RWPE1 (cell line): ENCODE data around the gene AKAP9.
A peak's percentile ranks its signal among the peaks of the same experiment; 100 is the strongest.

ENCODE experiments used
- CTCF ChIA-PET: fragments of 350-600 bp; sonication (Branson Sonifier 250); formaldehyde crosslinking; extraction: SDS; loops from one replicate; lab custom pipeline; 2021; lab: Yijun Ruan, JAX
- POLR2A ChIA-PET: fragments of 400-600 bp; formaldehyde crosslinking; extraction: SDS; loops from one replicate; lab custom pipeline; 2020; ENCODE audit warnings: antibody characterized with exemption; ENCODE audit not compliant: low non-redundant PET; lab: Yijun Ruan, JAX
- DNase-seq: peaks from one replicate; pipeline ENCODE4 v3.0.0; 2012; ENCODE audit warnings: low spot score
- H3K27ac ChIP-seq: fragments of 450-650 bp; 2 replicates; pipeline ENCODE4 v1.5.1; 2017
- TF ChIP-seq, protein P1 (sequence below): fragments of 450-650 bp; conservative IDR thresholded peaks from 2 replicates; pipeline ENCODE4 v1.5.1; 2017; ENCODE audit warnings: low read depth, mild to moderate bottlenecking

The AKAP9 gene

DNA sequence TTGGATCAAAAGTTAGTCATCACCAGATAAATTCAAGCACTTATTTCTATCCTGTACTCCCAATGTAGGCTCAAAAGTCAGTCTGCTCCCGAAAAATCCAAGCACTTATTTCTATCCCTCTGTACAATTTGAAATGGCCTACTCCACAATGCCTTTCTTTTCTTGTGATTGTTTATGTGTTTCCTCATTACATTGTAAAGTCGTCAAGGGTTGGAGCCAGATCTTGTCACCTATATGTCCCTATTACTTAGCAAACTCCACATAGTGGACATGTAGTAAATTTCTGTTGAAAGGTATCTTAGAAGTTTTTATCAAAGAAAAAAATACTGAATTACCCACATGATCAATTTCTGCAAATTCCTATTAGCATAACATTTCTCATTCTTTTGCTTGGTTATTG, 111.5 kb downstream of the AKAP9 start:
- no peak for DNase-seq
- ChIA-PET CTCF (no interaction called here), POLR2A (no interaction called here)
- TF ChIP-seq, protein P1, sequence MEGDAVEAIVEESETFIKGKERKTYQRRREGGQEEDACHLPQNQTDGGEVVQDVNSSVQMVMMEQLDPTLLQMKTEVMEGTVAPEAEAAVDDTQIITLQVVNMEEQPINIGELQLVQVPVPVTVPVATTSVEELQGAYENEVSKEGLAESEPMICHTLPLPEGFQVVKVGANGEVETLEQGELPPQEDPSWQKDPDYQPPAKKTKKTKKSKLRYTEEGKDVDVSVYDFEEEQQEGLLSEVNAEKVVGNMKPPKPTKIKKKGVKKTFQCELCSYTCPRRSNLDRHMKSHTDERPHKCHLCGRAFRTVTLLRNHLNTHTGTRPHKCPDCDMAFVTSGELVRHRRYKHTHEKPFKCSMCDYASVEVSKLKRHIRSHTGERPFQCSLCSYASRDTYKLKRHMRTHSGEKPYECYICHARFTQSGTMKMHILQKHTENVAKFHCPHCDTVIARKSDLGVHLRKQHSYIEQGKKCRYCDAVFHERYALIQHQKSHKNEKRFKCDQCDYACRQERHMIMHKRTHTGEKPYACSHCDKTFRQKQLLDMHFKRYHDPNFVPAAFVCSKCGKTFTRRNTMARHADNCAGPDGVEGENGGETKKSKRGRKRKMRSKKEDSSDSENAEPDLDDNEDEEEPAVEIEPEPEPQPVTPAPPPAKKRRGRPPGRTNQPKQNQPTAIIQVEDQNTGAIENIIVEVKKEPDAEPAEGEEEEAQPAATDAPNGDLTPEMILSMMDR: no peak
- no peak overlapping the region for H3K27ac ChIP-seq

DNA sequence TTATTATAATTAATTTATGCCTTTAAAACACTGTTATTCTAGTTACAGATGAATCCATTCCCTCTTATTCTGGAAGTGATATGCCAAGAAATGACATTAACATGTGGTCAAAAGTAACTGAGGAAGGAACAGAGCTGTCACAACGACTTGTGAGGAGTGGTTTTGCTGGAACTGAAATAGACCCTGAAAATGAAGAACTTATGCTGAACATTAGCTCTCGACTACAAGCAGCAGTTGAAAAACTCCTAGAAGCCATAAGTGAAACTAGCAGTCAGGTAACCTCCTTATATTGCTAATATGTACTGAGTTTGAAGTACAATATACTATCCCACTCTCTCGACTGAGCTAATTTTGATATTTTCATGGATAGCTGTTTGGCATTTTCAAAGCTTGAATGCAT, 112.0 kb downstream of the AKAP9 start:
- CTCF ChIA-PET: no interaction called here
- H3K27ac ChIP-seq: no peak overlapping the region
- POLR2A ChIA-PET: no interaction called here
- no peak for DNase-seq
- TF ChIP-seq, protein P1: no peak

DNA sequence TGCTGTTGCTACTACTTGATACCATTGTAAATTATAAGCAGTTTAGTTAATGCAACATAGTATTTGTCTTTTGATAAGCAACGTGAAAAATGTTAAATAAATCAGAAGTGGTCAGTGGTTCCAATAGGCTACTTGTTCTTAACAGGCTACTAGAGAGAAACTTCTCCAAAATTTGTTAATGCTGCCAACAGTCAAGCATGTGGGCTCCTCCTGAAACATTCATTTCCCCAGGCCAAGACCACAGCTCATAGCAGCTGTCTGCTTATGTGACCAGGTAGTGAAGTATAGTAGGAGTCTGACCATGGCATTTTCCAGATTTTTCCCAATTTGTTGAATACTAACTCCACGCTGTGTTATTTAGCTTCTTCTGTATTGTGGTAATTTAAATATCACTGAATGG, 112.7 kb downstream of the AKAP9 start:
- no peak for DNase-seq
- TF ChIP-seq, protein P1: no peak
- POLR2A ChIA-PET: no interaction called here
- CTCF ChIA-PET: no interaction called here
- H3K27ac ChIP-seq: no peak overlapping the region

DNA sequence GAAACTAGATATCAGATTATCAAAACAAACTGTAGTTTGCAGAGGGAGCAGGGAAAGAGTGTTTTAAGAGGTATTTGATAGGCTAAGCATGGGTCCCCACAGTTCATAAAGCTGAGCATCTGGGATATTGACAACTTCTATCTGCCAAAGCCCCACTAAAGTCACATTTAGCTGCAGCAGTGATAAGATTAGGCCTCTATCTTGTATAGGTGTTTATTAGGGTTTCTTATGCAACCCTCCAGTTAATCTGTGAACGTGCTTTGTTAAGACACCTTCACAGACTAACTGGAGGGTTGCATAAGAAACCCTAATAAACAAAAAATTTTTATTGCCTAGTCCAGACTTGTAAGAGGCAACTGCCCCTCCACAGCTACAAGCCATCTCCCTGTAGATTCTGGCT, 115.6 kb downstream of the AKAP9 start:
- no peak for DNase-seq
- ChIA-PET POLR2A (no interaction called here), CTCF (no interaction called here)
- TF ChIP-seq, protein P1: no peak
- H3K27ac ChIP-seq: no peak overlapping the region

DNA sequence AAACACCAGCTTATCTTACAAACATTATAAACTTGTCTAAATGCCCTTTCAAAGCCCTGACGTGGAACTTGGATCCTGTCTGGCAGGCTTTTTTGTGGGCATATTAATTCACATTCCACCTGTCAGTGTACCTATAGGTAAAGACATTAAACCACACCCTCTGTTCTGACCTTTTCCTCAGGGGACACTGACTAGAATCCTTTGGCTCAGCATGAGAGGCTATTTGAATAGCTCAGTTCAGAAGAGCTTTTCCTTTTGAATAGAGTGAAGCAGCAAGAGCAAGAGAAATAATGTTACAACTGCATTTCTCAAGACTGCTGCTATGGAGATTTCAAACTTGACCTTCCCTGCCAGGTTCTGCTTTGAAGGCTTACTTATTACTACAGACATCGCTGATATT, 116.7 kb downstream of the AKAP9 start:
- ChIA-PET CTCF (interaction anchor here (0.6 kb wide), 1 partner anchor 1477 kb away, joined by 4 read pairs; no protein-coding TSS in a partner anchor), POLR2A (no interaction called here)
- peak; percentile 54 for DNase-seq
- H3K27ac ChIP-seq: no peak overlapping the region
- TF ChIP-seq, protein P1: no peak

DNA sequence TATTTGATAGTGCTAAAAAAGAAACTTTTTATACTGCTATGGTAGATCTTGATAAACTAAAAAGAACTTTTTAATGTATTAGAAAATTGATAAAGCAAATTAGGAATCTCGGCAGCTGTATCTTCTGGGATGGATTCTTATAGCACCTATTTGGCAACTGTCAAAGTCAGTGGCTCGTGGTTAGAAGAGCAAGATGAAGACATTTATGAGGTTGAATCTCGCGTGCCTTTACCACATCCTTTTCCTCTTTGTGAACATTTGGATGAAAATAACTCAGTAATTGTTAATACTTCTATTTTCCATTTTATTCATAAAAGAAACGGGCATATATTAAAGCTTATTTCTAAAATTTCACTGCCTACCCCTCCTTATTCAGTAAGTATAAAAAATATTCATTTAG, 117.4 kb downstream of the AKAP9 start:
- POLR2A ChIA-PET: no interaction called here
- no peak for DNase-seq
- CTCF ChIA-PET: interaction anchor here (0.6 kb wide), 1 partner anchor 1478 kb away, joined by 4 read pairs; no protein-coding TSS in a partner anchor
- TF ChIP-seq, protein P1: no peak
- H3K27ac ChIP-seq: no peak overlapping the region
